HFF-Myc (cell line): ENCODE measurements around the gene SCAMP2.
"Not testable (repeated sequence)": the region's sequence is repeated elsewhere in the genome, so short reads cannot be mapped to it uniquely, and the experiment has no call there.

ENCODE experiments used
- DNase-seq: peaks from one replicate; pipeline ENCODE4 v3.0.0-alpha.2; 2011; ENCODE audit warnings: low read depth; ENCODE audit errors: extremely low read depth
- H3K4me3 ChIP-seq: replicated peaks from 2 replicates; pipeline ENCODE4 v1.5.1; 2011; ENCODE audit warnings: low read depth, mild to moderate bottlenecking, control low read depth, low read length
- CTCF ChIP-seq: IDR thresholded peaks from 2 replicates; pipeline ENCODE4 v1.5.1; 2012; ENCODE audit warnings: mild to moderate bottlenecking, low read depth, low read length, control low read depth; ENCODE audit errors: missing control alignments

SCAMP2 gene

GRCh38 chr15:74897300-74897701 is 24.1 kb upstream of the SCAMP2 start:
- H3K4me3 ChIP-seq = no peak overlapping the region
- no peak for DNase-seq
- no peak for TF ChIP-seq CTCF

GRCh38 chr15:74896316-74896715 is 23.2 kb upstream of the SCAMP2 start:
- no peak for TF ChIP-seq CTCF
- DNase-seq = no peak
- no peak overlapping the region for H3K4me3 ChIP-seq

GRCh38 chr15:74895830-74896229 is 22.7 kb upstream of the SCAMP2 start:
- H3K4me3 ChIP-seq = no peak overlapping the region
- no peak for TF ChIP-seq CTCF
- DNase-seq = no peak

- H3K4me3 ChIP-seq, DNase-seq: not testable (repeated sequence)
Measured at GRCh38 chr15:74894383-74894782, 21.2 kb upstream of the SCAMP2 start.

GRCh38 chr15:74893627-74894026 is 20.5 kb upstream of the SCAMP2 start:
- TF ChIP-seq CTCF = no peak
- no peak for DNase-seq
- H3K4me3 ChIP-seq = no peak overlapping the region

- no peak for TF ChIP-seq CTCF
- no peak overlapping the region for H3K4me3 ChIP-seq
- no peak for DNase-seq
Measured at GRCh38 chr15:74892931-74893330, 19.8 kb upstream of the SCAMP2 start.

GRCh38 chr15:74892313-74892712 is 19.1 kb upstream of the SCAMP2 start:
- H3K4me3 ChIP-seq = no peak overlapping the region
- no peak for TF ChIP-seq CTCF
- DNase-seq = no peak
